HG03159 (cell line): ENCODE measurements around the gene PER1.

Experiments used
- ATAC-seq: cut with Tn5 transposase; IDR thresholded peaks from one replicate; pipeline ENCODE4 v1.9.1; 2021; ENCODE audit warnings: mild to moderate bottlenecking, moderate library complexity; ENCODE audit not compliant: unreplicated experiment

The PER1 gene

DNA sequence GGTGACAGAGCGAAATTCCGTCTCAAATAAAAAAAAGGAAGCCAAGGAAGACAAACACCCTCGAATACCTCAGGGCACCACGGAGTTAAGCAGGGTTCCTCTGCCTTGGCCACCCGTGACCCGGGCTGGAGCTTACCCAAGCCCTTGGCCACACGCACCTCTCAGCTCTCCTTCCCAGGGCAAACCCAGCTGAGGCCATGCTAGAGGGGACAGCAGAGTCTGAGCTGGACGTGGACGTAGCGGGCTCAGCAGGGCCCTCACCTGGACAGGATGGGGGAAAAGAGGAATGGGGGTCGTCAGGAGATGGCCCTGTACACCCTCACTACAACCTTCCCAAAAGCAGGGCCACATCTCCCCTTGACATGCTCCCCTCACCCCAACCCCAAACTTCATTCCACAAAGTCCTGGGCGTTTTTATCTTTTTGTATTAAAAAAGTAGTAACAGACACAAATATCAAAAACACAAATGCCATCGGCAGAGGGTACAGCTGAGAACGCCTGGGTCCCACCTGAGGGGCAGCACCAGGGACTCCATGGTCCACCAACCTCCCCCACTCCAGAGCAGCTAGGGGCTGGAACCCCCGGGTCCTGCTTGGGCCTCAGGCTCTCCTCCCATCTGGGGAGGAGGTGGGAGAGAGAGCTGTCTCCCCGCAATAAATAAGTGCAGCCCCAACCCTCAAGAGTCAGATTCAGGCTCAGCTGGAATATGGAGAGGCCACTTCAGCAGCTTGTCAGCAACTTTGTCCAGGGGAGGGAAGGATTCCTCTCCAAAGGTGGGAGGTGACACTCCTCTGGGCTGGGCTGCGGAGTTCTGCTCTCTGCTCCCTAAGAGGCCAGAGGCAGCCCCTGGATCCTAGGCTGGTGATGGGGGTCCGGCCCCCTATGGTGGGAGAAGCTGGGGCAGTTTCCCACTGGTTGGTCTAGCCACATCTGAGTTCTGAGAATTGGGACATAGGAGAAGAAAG lies 11.9 kb downstream of the PER1 start:
- ATAC-seq: no peak

DNA sequence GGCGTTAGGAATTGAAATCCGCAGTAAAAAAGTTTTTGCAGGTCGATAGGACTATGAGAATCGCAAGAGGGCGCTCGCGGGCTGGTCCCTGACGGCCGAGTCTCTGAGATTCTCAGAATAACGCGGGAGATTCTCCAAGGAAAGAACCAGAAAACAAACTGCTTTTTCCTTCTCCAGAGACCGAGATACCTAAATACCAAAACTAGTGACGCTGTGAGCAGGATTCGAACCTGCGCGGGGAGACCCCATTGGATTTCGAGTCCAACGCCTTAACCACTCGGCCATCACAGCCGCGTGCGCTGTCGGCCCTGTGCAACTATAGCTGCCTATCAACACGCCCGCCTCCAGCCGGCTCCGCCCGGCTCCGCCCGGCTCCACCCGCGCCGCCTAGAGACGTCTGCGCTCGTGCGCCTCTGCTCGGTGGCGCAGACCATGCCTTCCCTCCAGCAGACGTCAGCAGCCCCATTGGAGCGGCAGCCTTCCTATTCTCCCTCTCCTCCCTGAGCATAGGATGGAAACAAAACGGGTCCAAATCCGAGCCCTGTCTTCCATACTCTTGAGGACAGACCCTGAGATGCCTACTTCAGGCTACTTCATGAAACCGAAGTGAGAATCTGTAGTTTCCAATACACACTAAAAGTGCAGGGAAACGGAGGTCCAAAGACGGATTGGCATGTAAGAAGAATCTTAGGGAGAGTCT lies 13.4 kb downstream of the PER1 start:
- peak; percentile 74 for ATAC-seq

DNA sequence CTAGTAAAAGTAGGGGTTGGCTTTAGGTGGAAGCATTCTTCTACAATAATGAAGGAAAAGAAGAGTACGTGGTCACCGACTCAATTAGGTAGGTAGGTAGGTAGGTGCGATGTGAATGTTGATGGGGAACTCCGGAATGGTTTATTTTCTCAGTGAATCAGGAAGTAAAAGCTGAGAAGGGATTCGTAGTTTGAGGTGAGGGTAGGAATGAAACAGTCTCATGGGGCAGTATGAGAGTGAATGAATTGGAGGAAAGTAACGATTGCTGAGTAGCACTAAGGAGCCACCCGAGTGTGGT lies 13.9 kb downstream of the PER1 start:
- no peak for ATAC-seq

DNA sequence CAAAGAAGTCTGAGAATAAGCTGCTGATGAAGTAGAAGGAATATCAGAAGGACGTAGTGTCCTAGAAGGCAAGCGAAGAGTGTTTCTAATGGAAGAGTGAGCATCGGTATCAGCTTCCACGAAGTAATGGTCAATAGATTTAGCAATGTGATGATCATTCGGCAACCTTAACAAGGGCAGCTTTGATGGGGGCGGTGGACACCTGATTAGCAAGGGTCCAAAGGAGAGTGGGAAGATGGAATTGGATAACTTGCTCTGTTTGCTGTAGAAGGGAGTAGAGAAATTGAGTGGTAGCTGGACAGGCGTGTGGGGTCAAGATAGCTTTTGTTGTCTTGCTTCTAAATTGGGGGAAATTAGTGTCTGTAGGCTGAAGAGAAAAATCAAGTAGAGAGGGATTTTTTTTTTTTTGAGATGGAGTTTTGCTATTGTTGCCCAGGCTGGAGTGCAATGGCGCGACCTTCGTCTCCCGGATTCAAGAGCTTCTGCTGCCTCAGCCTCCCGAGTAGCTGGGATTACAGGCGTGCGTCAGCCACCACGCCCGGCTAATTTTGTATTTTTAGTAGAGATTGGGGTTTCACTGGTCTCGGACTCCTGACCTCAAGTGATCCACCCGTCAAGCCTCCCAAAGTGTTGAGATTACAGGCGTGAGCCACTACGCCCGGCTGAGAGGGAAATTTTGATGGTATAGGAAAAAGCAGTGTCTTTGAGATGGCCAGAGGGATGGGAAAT lies 14.4 kb downstream of the PER1 start:
- ATAC-seq: no peak

DNA sequence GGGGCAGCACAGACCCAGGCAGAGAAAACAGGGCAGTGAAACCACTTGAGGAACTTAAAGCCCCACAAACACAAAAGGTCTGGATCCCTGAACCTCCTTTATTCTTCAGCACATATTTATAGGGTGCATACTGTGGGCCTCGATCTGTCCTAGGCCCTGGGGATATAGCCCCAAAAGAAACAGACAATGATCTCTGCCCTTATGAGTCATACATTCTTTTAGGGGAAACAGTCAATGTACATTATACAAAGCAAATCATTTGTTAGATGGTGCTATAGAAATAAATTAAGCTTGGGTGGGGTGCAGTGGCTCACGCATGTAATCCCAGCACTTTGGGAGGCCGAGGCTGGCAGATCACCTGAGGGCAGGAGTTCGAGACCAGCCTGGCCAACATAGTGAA lies 18.3 kb downstream of the PER1 start:
- ATAC-seq: no peak

DNA sequence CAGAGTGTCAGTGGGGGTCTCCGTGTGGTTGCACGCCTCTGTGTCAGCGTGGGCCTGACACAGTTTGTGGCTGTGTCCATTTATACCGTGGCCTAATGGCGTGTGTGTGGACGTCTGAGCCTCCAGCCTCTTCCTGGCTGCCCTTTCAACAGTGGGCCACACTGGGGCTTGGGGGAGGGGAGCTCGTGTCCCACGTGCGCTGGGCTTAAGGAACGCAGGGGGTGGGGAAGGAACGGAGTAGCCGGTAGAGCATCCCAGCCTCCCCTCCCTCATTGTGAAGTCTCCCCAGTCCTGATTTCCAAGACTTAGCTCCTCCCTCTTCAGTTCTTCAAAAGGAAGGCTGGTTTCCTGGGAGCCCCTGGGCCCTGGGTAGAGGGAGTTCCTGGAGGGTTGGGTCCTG lies 18.8 kb downstream of the PER1 start:
- no peak for ATAC-seq

DNA sequence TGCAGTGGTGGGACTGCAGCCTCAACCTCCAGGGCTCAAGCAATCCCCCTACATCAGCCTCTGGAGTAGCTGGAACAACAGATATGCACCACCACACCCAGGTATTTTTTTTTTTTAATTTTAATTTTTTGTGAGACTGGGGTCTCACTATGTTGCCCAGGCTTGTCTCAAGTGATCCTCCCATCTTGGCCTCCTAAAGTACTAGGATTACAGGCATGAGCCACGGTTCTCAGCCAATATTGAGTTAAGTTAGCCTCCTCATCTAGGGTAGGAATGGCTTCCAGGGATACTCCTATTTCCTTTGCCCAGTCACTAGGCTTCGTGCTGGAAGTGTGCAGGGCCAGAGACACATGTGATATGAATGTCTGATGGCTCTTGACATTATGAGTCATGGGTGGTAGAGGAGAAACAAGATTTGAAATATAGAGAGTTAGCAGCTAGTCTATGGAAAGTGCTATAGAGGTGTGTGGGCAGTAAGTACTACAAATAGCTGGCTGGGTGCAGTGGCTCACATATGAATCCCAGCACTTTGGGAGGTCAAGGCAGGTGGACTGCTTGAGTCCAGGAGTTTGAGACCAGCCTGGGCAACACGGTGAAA lies 20.3 kb downstream of the PER1 start:
- no peak for ATAC-seq

DNA sequence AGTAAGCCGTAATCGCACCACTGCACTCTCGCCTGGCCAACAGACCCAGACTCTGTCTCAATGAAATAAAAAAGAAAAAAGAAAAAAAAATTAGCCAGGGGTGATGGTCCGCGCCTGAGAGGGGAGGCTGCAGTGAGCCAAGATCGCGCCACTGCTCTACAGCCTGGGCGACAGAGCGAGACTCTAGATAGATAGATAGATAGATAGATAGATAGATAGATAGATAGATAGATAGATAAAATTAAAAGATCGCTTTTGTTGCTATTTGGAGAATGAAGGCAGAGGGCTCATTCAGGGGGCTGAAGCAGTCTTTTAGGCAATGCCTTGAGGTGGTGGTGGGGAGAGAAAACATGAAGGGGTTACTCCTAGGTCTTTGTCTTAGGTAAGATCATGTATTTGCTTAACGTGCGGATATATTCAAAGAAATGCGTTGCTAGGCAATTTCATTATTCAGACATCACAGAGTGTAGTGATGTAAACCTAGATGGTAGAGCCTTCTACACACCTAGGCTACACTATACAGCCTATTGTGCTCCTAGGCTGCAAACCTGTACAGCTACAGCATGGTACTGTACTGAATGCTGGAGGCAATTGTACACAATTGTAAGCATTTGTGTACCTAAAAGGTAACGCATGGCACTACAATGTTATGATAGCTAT lies 23.9 kb downstream of the PER1 start:
- ATAC-seq: no peak

DNA sequence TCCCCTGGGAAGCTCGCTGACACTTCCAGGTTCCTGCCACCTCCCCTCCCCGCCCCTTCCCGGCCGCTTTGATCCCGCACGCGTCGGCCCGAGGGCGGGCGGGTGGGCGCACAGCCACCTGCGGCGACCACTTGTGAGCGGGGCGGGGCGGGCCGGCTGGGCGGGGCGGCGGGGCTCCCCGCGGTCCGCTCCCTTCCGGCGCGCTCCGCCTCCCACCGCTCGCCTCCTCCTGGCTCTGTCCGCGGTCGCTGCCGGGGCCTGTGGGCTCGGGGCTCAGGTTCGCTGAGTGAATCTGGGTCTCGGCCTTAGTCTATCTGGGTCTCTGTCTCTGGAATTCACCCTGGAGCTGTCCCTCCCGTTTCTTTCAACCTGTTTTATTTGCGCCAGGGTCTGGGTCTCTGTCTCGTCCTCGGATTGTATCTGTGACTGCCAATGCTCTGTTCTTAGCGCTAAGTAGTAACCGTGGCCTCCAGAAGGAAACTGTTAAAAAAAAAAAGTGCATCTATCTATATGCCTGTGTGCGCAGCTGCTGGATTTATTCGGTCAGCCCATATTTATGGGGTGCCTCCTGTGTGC lies 25.6 kb downstream of the PER1 start:
- no peak for ATAC-seq

DNA sequence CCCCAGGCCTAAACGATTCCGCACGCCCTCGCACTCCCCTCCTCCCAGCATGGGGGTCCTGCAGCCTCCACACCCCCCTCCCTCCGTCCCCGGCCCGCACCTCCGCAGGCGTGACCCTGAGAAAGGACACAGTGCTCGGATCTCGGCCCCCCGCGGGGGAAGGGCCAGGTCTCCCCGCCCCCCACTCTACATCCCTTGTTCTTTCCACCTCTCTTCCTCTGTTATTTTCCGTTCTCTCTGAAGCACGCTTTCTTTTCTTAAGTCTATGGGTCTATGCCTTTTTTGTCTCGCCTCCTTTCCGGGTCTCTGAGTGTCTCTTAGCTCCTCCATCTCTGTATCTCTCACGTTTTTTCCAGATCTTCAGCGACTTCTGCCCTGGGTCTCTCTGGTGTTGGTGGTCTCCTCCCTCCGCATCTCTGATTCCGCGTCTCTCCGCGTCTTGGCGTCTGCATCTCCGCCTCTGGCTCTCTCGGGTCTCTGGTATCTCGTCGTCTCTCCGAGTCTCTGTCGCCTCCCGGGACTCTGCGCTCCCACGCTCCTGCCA lies 26.2 kb downstream of the PER1 start:
- no peak for ATAC-seq

DNA sequence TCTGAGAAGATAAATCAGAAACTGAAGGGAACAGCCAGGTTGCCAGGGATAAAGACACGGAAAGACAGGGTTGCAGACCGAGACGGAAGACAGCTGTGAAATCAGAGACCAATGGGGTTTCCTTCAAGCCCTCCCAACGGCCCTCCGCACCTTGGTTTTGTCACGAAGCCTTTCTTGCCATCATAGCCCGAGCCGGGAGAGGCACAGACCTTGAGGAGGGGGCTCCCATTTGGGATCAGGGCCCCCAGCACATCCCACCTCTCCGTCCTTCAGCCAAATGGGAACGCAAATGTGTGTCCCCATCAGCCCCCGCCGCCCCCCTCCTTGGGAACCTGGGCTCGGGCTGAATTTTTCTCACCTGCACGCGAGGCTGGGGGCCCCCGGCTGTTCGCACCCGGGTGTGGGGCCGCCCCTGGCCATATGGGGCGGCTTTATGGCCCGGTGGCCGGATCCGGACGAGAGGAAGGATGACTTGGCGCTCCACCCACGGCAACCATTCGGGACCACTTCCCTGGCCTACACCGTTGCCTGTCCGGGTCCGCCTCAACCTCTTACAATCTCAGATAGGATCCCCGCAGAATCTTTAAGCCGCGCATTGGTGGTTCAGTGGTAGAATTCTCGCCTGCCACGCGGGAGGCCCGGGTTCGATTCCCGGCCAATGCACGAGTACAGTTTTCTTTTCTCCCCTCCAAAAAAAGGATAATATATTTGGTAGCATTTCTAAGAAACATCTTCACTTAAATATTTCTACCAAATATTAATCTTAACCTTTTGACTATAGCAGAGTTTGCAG lies 26.9 kb downstream of the PER1 start:
- ATAC-seq: no peak

DNA sequence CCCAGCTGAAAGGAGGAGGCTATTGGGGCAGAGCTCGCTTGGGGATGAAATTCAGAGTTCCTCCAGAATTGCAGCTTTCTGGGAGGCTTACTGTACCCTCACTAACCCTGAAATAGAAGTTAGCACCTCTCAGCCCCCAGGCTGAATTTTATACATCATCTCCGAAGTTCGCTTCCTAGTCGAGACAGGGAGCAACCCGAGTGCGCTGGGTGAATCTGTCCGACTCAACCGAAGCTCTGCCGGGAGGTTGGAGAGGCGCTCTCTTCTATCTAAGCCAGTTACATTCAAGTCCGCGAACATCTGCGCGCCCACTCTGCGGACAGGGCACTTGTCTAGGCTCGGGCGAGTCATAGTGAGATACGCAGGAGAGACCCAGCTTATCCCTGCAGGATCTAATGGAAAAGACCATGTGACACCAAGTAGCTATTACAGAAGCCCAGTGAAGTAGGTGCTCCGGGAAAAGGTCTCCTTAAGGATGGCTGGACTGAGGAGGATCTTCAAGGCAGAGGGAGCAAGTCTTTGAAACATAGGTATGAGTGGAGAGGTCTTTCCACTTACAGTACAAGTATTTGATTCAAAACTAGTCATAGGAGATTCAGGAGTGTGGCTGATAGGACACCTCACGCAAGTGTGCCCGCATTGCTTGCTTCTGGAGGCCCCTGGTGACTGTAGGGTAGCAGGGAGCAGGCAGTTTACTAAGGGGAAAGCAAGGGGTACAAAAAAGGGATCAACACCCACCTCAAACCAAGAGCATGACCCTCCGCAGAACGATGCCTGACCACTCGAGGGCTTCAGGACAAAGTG lies 27.7 kb downstream of the PER1 start:
- ATAC-seq: no peak

DNA sequence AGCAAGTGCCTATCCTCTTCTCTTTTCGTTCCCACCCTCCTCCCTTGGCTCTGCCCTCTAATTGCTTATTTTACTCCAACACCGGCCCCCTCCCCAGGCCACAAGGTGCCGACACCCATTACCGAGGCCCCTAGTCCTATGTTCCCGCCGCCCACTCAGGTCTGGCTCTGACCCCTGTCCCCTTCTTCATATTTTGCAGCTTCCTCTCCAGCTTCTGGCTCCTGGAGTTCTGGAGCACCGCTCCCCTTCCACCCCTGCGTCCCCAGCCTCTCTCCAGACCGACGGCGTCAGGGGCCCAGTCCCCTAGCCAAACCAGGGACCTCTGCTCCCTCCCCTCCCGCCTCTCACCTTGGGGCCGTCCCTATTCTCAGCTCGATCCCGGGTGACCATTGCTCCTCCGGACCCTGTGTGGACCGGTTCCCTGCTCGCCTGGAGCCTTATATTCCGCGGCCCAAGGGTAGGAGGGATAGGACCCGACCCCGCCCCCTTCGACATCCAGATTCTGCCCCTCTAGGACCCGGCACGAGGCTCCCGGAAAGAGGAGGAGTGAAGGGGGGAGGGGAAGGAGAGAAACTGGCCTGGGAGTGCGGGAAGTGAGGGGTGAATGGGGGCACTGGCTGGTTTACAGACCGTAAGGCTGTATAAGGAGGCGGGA lies 28.4 kb downstream of the PER1 start, which contains the start of gene HES7:
Gene HES7, minus strand, starts transcription at position 412 of the 655 bp plus-strand sequence. Its CDS starts 22 bp downstream, at position 390.
- no peak for ATAC-seq

DNA sequence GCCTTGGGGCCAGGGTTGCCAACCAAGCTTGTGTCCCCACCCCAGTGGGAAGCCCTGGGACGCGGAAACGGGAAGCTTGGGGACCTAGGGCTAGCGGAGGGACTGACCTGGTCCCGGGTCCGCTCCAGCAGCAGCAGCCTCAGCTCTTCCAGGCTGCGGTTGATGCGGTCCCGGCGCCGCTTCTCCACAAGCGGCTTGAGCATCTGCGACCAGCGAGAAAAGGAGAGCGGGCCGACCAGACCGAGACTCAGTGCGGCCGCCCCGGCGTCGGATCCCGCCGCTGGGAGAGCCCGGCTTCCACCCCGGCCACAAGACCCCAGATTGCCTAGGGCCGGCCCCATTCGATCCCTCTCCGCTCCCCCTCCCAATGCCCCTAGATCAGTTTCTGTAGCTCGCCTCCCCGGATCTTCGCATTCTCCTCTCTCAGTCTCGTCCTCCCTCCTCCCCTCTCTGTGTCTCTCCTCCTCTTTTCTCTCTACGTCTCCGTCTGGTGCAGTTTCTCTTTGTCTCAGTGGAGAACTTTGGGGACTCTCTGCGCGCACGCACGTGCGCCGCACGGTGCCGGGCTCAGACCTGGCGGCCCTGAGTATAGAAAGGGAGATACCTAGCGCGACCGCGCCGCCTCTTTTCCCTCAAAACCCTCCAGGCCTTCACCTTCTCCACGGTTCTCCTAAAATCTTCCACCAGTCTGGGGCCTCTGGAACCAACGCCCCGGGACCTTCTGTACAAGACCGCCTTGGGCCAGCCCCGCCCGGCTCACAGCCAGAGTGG lies 29.1 kb downstream of the PER1 start:
- ATAC-seq: no peak

DNA sequence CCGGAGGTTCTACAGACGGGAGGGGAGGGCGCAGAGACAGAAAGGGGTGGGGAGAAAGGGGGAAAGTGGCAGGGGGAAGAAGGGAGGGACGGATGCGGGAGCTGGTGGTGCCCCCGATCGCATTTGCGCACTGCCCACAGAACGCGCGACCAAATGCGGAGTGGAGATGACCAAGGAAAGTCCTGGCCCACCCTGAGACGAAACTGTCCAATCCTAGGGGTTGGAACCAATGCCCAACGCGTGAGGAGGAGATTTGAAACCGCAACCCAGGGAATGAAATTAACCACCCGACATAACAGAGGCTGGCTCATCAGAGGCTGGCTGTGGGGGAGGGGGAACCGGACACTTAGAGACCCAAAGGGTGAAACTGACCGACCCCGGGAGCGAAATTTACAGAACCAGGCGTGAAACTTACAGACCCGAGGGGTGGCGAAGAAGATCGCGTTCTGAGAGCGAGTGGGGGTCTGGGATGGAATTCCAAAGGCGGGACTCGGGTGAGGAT lies 29.7 kb downstream of the PER1 start:
- no peak for ATAC-seq

DNA sequence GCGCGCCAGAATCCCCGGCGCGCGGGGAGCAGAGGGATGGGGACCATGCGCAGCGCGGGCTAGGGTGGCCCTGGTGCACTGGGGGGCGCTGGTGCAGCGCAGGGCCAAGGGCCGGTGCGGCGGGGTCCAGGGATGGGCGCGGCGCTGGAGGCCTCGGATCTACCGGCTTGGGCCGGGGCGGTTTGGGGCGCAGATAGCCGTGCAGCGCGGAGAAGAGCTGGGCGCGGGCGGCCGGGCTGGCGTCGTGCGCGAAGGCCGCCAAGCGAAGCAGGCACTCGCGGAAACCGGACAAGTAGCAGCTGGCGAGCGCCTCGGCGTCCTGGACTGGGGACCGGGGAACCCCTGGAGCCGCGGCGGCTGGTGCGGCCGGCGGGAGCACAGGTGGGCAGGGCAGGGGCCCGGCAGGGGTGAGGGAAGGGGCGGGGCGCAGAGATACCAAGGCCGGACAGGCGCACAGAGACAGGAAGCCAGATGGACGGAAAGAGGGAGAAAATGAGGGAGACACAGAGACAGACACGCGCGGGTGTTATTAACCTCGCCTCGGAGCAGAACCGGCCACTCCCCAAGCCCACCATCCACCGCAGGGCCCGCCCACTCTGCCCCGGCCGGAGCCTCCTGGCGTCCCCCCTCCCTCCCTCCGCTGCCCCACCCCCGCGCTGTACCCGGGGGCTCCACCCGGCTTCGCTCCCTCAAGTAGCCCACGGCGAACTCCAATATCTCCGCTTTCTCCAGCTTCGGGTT lies 30.4 kb downstream of the PER1 start:
- no peak for ATAC-seq

DNA sequence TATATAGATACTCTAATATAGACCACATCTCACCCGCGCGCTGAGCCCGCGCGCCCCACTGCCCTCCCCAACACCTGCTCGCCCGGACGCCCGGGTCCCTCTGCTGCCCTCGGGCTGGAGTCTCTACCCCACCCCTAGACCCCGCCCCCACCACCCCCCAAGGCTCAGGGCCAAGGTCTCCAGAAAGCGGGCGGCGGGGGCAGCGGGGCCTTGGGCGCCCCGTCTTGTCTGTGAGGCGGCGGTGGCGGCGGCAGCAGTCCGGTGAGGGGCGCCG lies 30.9 kb downstream of the PER1 start:
- ATAC-seq: no peak
